HFF-Myc (cell line): Measurements from ENCODE around the gene GUCY1A1.
A peak's percentile ranks its signal among the peaks of the same experiment; 100 is the strongest.

Source experiments
- DNase-seq: peaks from one replicate; pipeline ENCODE4 v3.0.0-alpha.2; 2011; ENCODE audit warnings: low read depth; ENCODE audit errors: extremely low read depth
- H3K4me3 ChIP-seq: replicated peaks from 2 replicates; pipeline ENCODE4 v1.5.1; 2011; ENCODE audit warnings: low read depth, mild to moderate bottlenecking, control low read depth, low read length
- CTCF ChIP-seq: IDR thresholded peaks from 2 replicates; pipeline ENCODE4 v1.5.1; 2012; ENCODE audit warnings: mild to moderate bottlenecking, low read depth, low read length, control low read depth; ENCODE audit errors: missing control alignments

The GUCY1A1 gene

GRCh38 chr4:155722336-155722735, 55.7 kb downstream of the GUCY1A1 start:
- H3K4me3 ChIP-seq: no peak overlapping the region
- no peak for DNase-seq
- TF ChIP-seq CTCF: no peak

GRCh38 chr4:155722816-155723499, 56.3 kb downstream of the GUCY1A1 start:
- peak; percentile 56 for DNase-seq
- H3K4me3 ChIP-seq: no peak overlapping the region
- TF ChIP-seq CTCF: no peak

GRCh38 chr4:155724731-155725130, 58.1 kb downstream of the GUCY1A1 start:
- H3K4me3 ChIP-seq: no peak overlapping the region
- no peak for DNase-seq
- no peak for TF ChIP-seq CTCF

- no peak for DNase-seq
- TF ChIP-seq CTCF: no peak
- no peak overlapping the region for H3K4me3 ChIP-seq
These were observed 67.4 kb downstream of the GUCY1A1 start for GRCh38 chr4:155734065-155734464.

- DNase-seq: no peak
- TF ChIP-seq CTCF: no peak
- no peak overlapping the region for H3K4me3 ChIP-seq
These were observed 68.3 kb downstream of the GUCY1A1 start for GRCh38 chr4:155734951-155735350.

GRCh38 chr4:155735496-155735895, 68.8 kb downstream of the GUCY1A1 start:
- no peak overlapping the region for H3K4me3 ChIP-seq
- TF ChIP-seq CTCF: no peak
- no peak for DNase-seq

GRCh38 chr4:155738548-155738947, 71.9 kb downstream of the GUCY1A1 start:
- TF ChIP-seq CTCF: no peak
- no peak overlapping the region for H3K4me3 ChIP-seq
- DNase-seq: no peak
